T-helper 22 cell (primary cell): ENCODE measurements around the gene CEACAM20.
"Not testable (repeated sequence)": the region's sequence is repeated elsewhere in the genome, so short reads cannot be mapped to it uniquely, and the experiment has no call there.

Experiments
- DNase-seq: peaks from one replicate; pipeline ENCODE4 v3.0.0-alpha.2; 2020; ENCODE audit warnings: low read depth

The CEACAM20 gene

GRCh38 chr19:44529536-44529935 lies at the start of gene CEACAM20:
Gene CEACAM20 (minus strand): TSS chr19:44529675. CDS start chr19:44529509, 166 bp downstream.
- no peak for DNase-seq

- DNase-seq: no peak
Observed at GRCh38 chr19:44577566-44577874, 48.0 kb upstream of the CEACAM20 start.

GRCh38 chr19:44576843-44577565 lies 47.5 kb upstream of the CEACAM20 start:
- no peak for DNase-seq

- no peak for DNase-seq
Observed at GRCh38 chr19:44575116-44575700, 45.7 kb upstream of the CEACAM20 start.

GRCh38 chr19:44574186-44574950 lies 44.9 kb upstream of the CEACAM20 start:
- no peak for DNase-seq

- DNase-seq: no peak
Observed at GRCh38 chr19:44573627-44574026, 44.2 kb upstream of the CEACAM20 start.

GRCh38 chr19:44573183-44573582 lies 43.7 kb upstream of the CEACAM20 start:
- no peak for DNase-seq

GRCh38 chr19:44572581-44572900 lies 43.1 kb upstream of the CEACAM20 start:
- no peak for DNase-seq

- DNase-seq: no peak
Observed at GRCh38 chr19:44571830-44572580, 42.5 kb upstream of the CEACAM20 start.

GRCh38 chr19:44570984-44571684 lies 41.7 kb upstream of the CEACAM20 start:
- DNase-seq: no peak

- no peak for DNase-seq
Observed at GRCh38 chr19:44570603-44570983, 41.1 kb upstream of the CEACAM20 start.

- DNase-seq: no peak
Observed at GRCh38 chr19:44567745-44568144, 38.3 kb upstream of the CEACAM20 start.

- no peak for DNase-seq
Observed at GRCh38 chr19:44566984-44567383, 37.5 kb upstream of the CEACAM20 start.

GRCh38 chr19:44563086-44563655 lies 33.7 kb upstream of the CEACAM20 start:
- not testable (repeated sequence) for DNase-seq

- DNase-seq: no peak
Observed at GRCh38 chr19:44557933-44558332, 28.5 kb upstream of the CEACAM20 start.

GRCh38 chr19:44554641-44555246 lies 25.3 kb upstream of the CEACAM20 start:
- DNase-seq: no peak

- DNase-seq: no peak
Observed at GRCh38 chr19:44553478-44554171, 24.1 kb upstream of the CEACAM20 start.

- DNase-seq: no peak
Observed at GRCh38 chr19:44552324-44552723, 22.8 kb upstream of the CEACAM20 start.

GRCh38 chr19:44551850-44552249 lies 22.4 kb upstream of the CEACAM20 start:
- DNase-seq: no peak

GRCh38 chr19:44550976-44551375 lies 21.5 kb upstream of the CEACAM20 start:
- DNase-seq: not testable (repeated sequence)

GRCh38 chr19:44549507-44549906 lies 20.0 kb upstream of the CEACAM20 start:
- DNase-seq: no peak
